Type B pancreatic cell (in vitro differentiated cells): ENCODE measurements around the gene TMEM266. TPM values are rescaled to one million over a fixed set of nuclear protein-coding genes. Genes with fewer than 3 reads are reported as not detected.

Experiments used
- DNase-seq: peaks from one replicate; pipeline ENCODE4 v3.0.0; 2021; ENCODE audit warnings: mixed read lengths; ENCODE audit not compliant: unreplicated experiment; ENCODE audit errors: extremely low spot score
- H3K27ac Mint-ChIP-seq: 2 replicates; pipeline ENCODE4 v1.8.0; 2021; ENCODE audit warnings: mild to moderate bottlenecking, mixed read lengths
- H3K27me3 Mint-ChIP-seq: 2 replicates; pipeline ENCODE4 v1.8.0; 2021; ENCODE audit warnings: mixed read lengths
- H3K36me3 Mint-ChIP-seq: 2 replicates; pipeline ENCODE4 v1.8.0; 2021; ENCODE audit warnings: mixed read lengths
- H3K4me1 Mint-ChIP-seq: one replicate; pipeline ENCODE4 v1.8.0; 2021; ENCODE audit warnings: mixed read lengths; ENCODE audit not compliant: unreplicated experiment
- H3K4me3 Mint-ChIP-seq: 2 replicates; pipeline ENCODE4 v1.8.0; 2021; ENCODE audit warnings: mild to moderate bottlenecking, mixed read lengths
- H3K9me3 Mint-ChIP-seq: 2 replicates; pipeline ENCODE4 v1.8.0; 2021; ENCODE audit warnings: mixed read lengths
- total RNA-seq: library from RNA; stranded (reverse); gene quantifications from 2 replicates; pipeline ENCODE4 v1.2.1, GENCODE V29; 2021; ENCODE audit warnings: low replicate concordance
- TF ChIP-seq, protein P1 (sequence below): fragments of 200-600 bp; sonication (generic); conservative IDR thresholded peaks from 2 replicates; pipeline ENCODE4 v1.5.0; 2021; ENCODE audit warnings: antibody characterized with exemption, mild to moderate bottlenecking

The TMEM266 gene
- total RNA-seq, 1 donor from 2014 or later: 2.3 TPM

DNA sequence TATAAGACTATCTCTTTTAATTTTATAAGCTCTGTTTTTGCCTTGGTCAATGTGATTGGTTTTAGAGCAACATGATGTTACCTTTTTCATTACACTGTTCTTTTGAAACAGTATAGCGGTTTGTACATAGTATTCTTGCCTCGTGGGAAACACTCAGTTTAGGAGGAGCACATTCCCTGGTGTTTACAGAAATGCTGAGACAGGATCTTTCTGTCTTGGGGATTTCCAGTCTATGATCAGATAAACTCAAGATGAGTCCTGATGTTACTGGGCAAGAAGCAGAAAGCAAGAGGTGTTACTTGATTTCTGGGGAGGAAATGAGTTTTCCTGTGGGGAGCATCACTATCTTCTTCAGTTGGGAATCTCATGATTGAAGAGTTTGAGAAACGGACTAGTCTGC, 2.5 kb downstream of the TMEM266 start:
- Mint-ChIP-seq H3K9me3 (no peaks in the 10 kb centered on the region), H3K4me1 (peaks cover 16% of the 10 kb centered on the region), H3K27me3 (peaks cover 55% of the 10 kb centered on the region), H3K27ac (no peak overlapping the region), H3K36me3 (no peaks in the 10 kb centered on the region), H3K4me3 (peak overlapping the region; percentile 49)
- no peak for DNase-seq
- TF ChIP-seq, protein P1, sequence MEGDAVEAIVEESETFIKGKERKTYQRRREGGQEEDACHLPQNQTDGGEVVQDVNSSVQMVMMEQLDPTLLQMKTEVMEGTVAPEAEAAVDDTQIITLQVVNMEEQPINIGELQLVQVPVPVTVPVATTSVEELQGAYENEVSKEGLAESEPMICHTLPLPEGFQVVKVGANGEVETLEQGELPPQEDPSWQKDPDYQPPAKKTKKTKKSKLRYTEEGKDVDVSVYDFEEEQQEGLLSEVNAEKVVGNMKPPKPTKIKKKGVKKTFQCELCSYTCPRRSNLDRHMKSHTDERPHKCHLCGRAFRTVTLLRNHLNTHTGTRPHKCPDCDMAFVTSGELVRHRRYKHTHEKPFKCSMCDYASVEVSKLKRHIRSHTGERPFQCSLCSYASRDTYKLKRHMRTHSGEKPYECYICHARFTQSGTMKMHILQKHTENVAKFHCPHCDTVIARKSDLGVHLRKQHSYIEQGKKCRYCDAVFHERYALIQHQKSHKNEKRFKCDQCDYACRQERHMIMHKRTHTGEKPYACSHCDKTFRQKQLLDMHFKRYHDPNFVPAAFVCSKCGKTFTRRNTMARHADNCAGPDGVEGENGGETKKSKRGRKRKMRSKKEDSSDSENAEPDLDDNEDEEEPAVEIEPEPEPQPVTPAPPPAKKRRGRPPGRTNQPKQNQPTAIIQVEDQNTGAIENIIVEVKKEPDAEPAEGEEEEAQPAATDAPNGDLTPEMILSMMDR: no peak

GRCh38 chr15:76064375-76064774, 4.6 kb downstream of the TMEM266 start:
- no peaks in the 10 kb centered on the region for H3K36me3 Mint-ChIP-seq

GRCh38 chr15:76065245-76065644, 5.5 kb downstream of the TMEM266 start:
- DNase-seq: no peak
- Mint-ChIP-seq H3K9me3 (no peaks in the 10 kb centered on the region), H3K27me3 (peaks cover 41% of the 10 kb centered on the region), H3K4me1 (peaks cover 16% of the 10 kb centered on the region), H3K36me3 (no peaks in the 10 kb centered on the region), H3K4me3 (no peak overlapping the region), H3K27ac (no peak overlapping the region)
- TF ChIP-seq, protein P1: no peak

More at GRCh38 chr15:76064375-76064774, 4.6 kb downstream of the TMEM266 start:
- no peaks in the 10 kb centered on the region for H3K9me3 Mint-ChIP-seq
- H3K4me3 Mint-ChIP-seq: no peak overlapping the region
- TF ChIP-seq, protein P1: no peak
- peaks cover 16% of the 10 kb centered on the region for H3K4me1 Mint-ChIP-seq
- peaks cover 41% of the 10 kb centered on the region for H3K27me3 Mint-ChIP-seq
- H3K27ac Mint-ChIP-seq: no peak overlapping the region
- no peak for DNase-seq

DNA sequence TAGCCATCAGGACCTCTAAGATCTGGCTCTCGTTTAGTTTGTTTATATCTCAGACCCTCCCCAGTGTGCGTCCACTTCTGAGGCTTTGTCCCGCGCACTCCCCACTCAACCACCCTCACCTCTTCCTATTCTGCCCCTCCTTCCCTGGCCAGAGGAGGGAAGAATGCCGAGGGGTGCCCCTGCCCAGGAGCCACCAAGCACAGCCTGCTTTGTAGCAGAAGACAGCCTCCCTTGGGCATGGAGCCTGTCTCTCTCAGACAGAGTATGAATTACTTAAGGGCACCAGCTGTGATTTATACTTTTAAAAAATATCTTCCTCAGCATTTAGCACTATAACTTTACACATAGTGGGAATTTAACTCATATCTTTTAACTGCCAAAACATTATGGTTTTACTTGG, 6.0 kb downstream of the TMEM266 start:
- no peaks in the 10 kb centered on the region for H3K36me3 Mint-ChIP-seq
- TF ChIP-seq, protein P1: no peak

DNA sequence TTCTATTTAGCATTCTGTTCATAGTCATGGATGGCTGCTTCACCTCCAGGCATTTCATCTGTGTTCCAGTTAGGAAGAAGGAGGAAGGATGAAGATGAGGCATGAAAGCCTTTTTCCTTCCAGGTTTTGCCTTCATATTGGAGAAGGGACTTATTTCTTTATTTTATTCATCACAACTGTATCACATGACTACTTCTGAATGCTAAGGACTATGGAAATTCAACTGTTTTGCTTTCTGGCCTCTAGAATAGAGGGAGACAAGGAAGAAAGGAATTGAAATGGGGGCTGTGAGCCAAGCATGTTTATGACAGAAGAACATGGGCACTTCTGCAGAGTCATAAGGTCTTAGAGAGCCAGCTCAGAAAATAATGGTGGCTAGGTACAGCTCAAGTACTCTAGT, 10.4 kb downstream of the TMEM266 start:
- no peak for DNase-seq
- Mint-ChIP-seq H3K4me3 (no peak overlapping the region), H3K9me3 (no peaks in the 10 kb centered on the region), H3K36me3 (no peaks in the 10 kb centered on the region), H3K4me1 (peaks cover 15% of the 10 kb centered on the region), H3K27ac (no peak overlapping the region), H3K27me3 (peaks cover 3% of the 10 kb centered on the region)
- TF ChIP-seq, protein P1: no peak

More for the DNA sequence above, 6.0 kb downstream of the TMEM266 start:
- H3K9me3 Mint-ChIP-seq: no peaks in the 10 kb centered on the region
- no peak for DNase-seq
- H3K27ac Mint-ChIP-seq: no peak overlapping the region
- H3K4me1 Mint-ChIP-seq: peaks cover 16% of the 10 kb centered on the region
- H3K4me3 Mint-ChIP-seq: no peak overlapping the region
- H3K27me3 Mint-ChIP-seq: peaks cover 38% of the 10 kb centered on the region
